Uterus (tissue), 2 donors: ENCODE measurements around the gene GATAD2B.

Experiments
- POLR2A ChIP-seq, 2 donors: fragments of 450-650 bp; IDR thresholded peaks; one replicate each; pipeline ENCODE4 v1.6.1; 2016; ENCODE audit warnings: antibody characterized with exemption in 2 of 2, mild to moderate bottlenecking in 1 of 2, moderate library complexity in 1 of 2
- TF ChIP-seq, protein P1 (sequence below), 4 experiments: fragments of 200-600 bp in 2 of 4; fragments of 450-650 bp in 2 of 4; sonication (generic) in 2 of 4; IDR thresholded peaks; one replicate each; pipeline ENCODE4 v1.5.1; 2016 to 2019; ENCODE audit warnings: antibody characterized with exemption in 4 of 4, mild to moderate bottlenecking in 2 of 4, moderate library complexity in 1 of 4

GRCh38 chr1:153776352-153776751 is 146.4 kb downstream of the GATAD2B start:
- TF ChIP-seq, protein P1, sequence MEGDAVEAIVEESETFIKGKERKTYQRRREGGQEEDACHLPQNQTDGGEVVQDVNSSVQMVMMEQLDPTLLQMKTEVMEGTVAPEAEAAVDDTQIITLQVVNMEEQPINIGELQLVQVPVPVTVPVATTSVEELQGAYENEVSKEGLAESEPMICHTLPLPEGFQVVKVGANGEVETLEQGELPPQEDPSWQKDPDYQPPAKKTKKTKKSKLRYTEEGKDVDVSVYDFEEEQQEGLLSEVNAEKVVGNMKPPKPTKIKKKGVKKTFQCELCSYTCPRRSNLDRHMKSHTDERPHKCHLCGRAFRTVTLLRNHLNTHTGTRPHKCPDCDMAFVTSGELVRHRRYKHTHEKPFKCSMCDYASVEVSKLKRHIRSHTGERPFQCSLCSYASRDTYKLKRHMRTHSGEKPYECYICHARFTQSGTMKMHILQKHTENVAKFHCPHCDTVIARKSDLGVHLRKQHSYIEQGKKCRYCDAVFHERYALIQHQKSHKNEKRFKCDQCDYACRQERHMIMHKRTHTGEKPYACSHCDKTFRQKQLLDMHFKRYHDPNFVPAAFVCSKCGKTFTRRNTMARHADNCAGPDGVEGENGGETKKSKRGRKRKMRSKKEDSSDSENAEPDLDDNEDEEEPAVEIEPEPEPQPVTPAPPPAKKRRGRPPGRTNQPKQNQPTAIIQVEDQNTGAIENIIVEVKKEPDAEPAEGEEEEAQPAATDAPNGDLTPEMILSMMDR (IDR thresholded peaks at IDR 0.05): no peak
- TF ChIP-seq POLR2A (IDR thresholded peaks at IDR 0.05): no peak
